HepG2 (cell line): ENCODE data around the gene HNRNPH2. TPM values are rescaled to one million over a fixed set of nuclear protein-coding genes. Genes with fewer than 3 reads are reported as not detected.

Experiments
- ATAC-seq: fragments of 200-7000 bp; cut with Tn5 transposase; 3 replicates; pipeline ENCODE4 v1.9.1; 2020; ENCODE audit warnings: mild to moderate bottlenecking, moderate library complexity
- BruUV-seq: library from RNA; stranded (reverse); fragments of 400-500 nt; replicated peaks from 2 replicates; lab custom pipeline; 2021; lab: Mats Ljungman, UMichigan
- CTCF ChIA-PET: fragments of 300-600 bp; formaldehyde crosslinking; extraction: SDS; loops from one replicate; lab custom pipeline; 2021; ENCODE audit warnings: low total read pairs, inconsistent platforms, low intra/inter-chr PET ratio; lab: Yijun Ruan, JAX
- POLR2A ChIA-PET: fragments of 350-600 bp; sonication (Branson Sonifier 250); formaldehyde crosslinking; loops from one replicate; lab custom pipeline; 2020; ENCODE audit warnings: antibody characterized with exemption, inconsistent platforms; lab: Yijun Ruan, JAX
- DNase-seq: peaks from one replicate; pipeline ENCODE4 v3.0.0-alpha.2; 2015; ENCODE audit warnings: low spot score
- FAIRE-seq: peaks from 3 replicates; lab custom pipeline; 2011; peaks lifted over from hg19 to GRCh38; lab: Jason Lieb, UNC
- H2AFZ ChIP-seq: one replicate; pipeline ENCODE4 v1.6.1; 2011; ENCODE audit warnings: low read length, inconsistent platforms
- H3K27ac ChIP-seq: fragments of 300-600 bp; 3 replicates; pipeline ENCODE4 v1.8.0; 2011; ENCODE audit warnings: mixed run types, mild to moderate bottlenecking, mixed read lengths, low read length, inconsistent platforms; ENCODE audit not compliant: insufficient read depth; ENCODE audit errors: extremely low read length
- H3K27me3 ChIP-seq, 2 experiments: fragments of 200-600 bp in 1 of 2; 2 replicates in 1 of 2; 3 replicates in 1 of 2; pipeline versions ENCODE4 v1.6.0 to v1.8.0; 2011; ENCODE audit warnings: low read length in 2 of 2, mild to moderate bottlenecking in 2 of 2, moderate library complexity in 2 of 2, inconsistent platforms in 1 of 2; ENCODE audit not compliant: insufficient read depth in 2 of 2, control insufficient read depth in 1 of 2
- H3K36me3 ChIP-seq, 2 experiments: fragments of 200-600 bp in 1 of 2; replicated peaks in 1 of 2; 2 replicates in 1 of 2; 3 replicates in 1 of 2; pipeline versions ENCODE4 v1.5.1 to v1.8.0; 2011; ENCODE audit warnings: low read length in 2 of 2, inconsistent platforms in 1 of 2; ENCODE audit not compliant: insufficient read depth in 2 of 2, control insufficient read depth in 1 of 2
- H3K4me1 ChIP-seq: 2 replicates; pipeline ENCODE4 v1.5.1; 2012; ENCODE audit warnings: low read length, inconsistent platforms; ENCODE audit not compliant: insufficient read depth
- H3K4me2 ChIP-seq: 2 replicates; pipeline ENCODE4 v1.6.0; 2011; ENCODE audit warnings: low read depth, low read length, inconsistent platforms
- H3K4me3 ChIP-seq, 3 experiments: fragments of 200-600 bp in 1 of 3; sonication (generic), shearing (Covaris generic) in 1 of 3; replicated peaks in 1 of 3; 2 replicates each; pipeline ENCODE4 v1.5.1; 2011 to 2016; ENCODE audit warnings: low read length in 3 of 3, inconsistent platforms in 2 of 3, low read depth in 2 of 3, mild to moderate bottlenecking in 2 of 3, control low read depth in 1 of 3, mixed read lengths in 1 of 3; ENCODE audit not compliant: insufficient read depth in 1 of 3
- H3K79me2 ChIP-seq: one replicate; pipeline ENCODE4 v1.6.1; 2011; ENCODE audit warnings: low read length, inconsistent platforms; ENCODE audit not compliant: insufficient read depth
- H3K9ac ChIP-seq: 2 replicates; pipeline ENCODE4 v1.6.0; 2011; ENCODE audit warnings: mild to moderate bottlenecking, low read depth, low read length, inconsistent platforms; ENCODE audit not compliant: insufficient read depth
- H3K9me3 ChIP-seq: 2 replicates; pipeline ENCODE4 v1.5.1; 2012; ENCODE audit warnings: mild to moderate bottlenecking, low read length
- H4K20me1 ChIP-seq: 2 replicates; pipeline ENCODE4 v1.6.0; 2011; ENCODE audit warnings: inconsistent platforms, mild to moderate bottlenecking, low read length, moderate library complexity; ENCODE audit not compliant: insufficient read depth
- NCOA2 ChIP-seq: sonication (generic); formaldehyde crosslinking; IDR thresholded peaks from 2 replicates; pipeline ENCODE4 v1.8.0; 2022; ENCODE audit warnings: inconsistent platforms
- POLR2AphosphoS5 ChIP-seq: IDR thresholded peaks from 2 replicates; pipeline ENCODE4 v1.6.1; 2012; ENCODE audit warnings: low read depth, low read length
- SMAD3 ChIP-seq: sonication (generic); formaldehyde crosslinking; IDR thresholded peaks from 2 replicates; pipeline ENCODE4 v1.4.0; 2020; ENCODE audit warnings: missing genetic modification reagents
- SRSF4 ChIP-seq: fragments of 200-400 bp; formaldehyde crosslinking; IDR thresholded peaks from one replicate; pipeline ENCODE4 v1.6.1; 2018; ENCODE audit warnings: mild to moderate bottlenecking, low read depth, low read length, moderate library complexity; ENCODE audit not compliant: poor library complexity, severe bottlenecking
- ZNF30 ChIP-seq: sonication (generic); formaldehyde crosslinking; IDR thresholded peaks from 2 replicates; pipeline ENCODE4 v1.5.0; 2020; ENCODE audit warnings: mild to moderate bottlenecking, missing genetic modification reagents
- ZNF333 ChIP-seq: sonication (generic); formaldehyde crosslinking; IDR thresholded peaks from 2 replicates; pipeline ENCODE4 v1.4.0; 2020; ENCODE audit warnings: mild to moderate bottlenecking, missing genetic modification reagents, borderline replicate concordance
- ZNF496 ChIP-seq: sonication (generic); formaldehyde crosslinking; IDR thresholded peaks from 2 replicates; pipeline ENCODE4 v1.8.1; 2023; ENCODE audit warnings: mild to moderate bottlenecking, moderate library complexity, missing genetic modification reagents; ENCODE audit not compliant: insufficient replicate concordance
- ZNF720 ChIP-seq: sonication (generic); formaldehyde crosslinking; IDR thresholded peaks from 2 replicates; pipeline ENCODE4 v1.4.0; 2020; ENCODE audit warnings: missing genetic modification reagents
- WGBS: methylation state at CpG from one replicate; pipeline ENCODE4 v1.1.6; 2017; ENCODE audit warnings: low lambda C conversion rate; 5-methylcytosine and 5-hydroxymethylcytosine counted together
- in situ Hi-C: cut with HindIII; loops from 2 replicates; pipeline ENCODE4 v1.10.0; 2017; ENCODE audit warnings: low pct_unique_long_range_greater_than_20kb; ENCODE audit not compliant: extremely low pct_ligation_motif_present
- intact Hi-C: fragments of 100-400 bp; cut with micrococcal nuclease; formaldehyde crosslinking; loops from one replicate; pipeline ENCODE4 v1.10.0; 2022; ENCODE audit not compliant: unreplicated experiment
- polyA plus RNA-seq, 8 experiments: library from polyadenylated mRNA; depleted of rRNA in 3 of 8; stranded (reverse) in 7 of 8; unstranded in 1 of 8; fragments of >200 nt; fragmentation: Illumina TruSeq in 4 of 8; extraction: Trizol in 4 of 8; gene quantifications; 2 replicates each; pipeline versions ENCODE4 v1.2.1 to v1.2.3, GENCODE V29; 2011 to 2016; ENCODE audit warnings: low read depth in 4 of 8, missing spikeins in 1 of 8, mixed read lengths in 1 of 8; ENCODE audit not compliant: insufficient read depth in 1 of 8
- total RNA-seq, 5 experiments: library from RNA; depleted of rRNA; stranded (reverse); fragments of >200 nt; fragmentation: Illumina TruSeq; extraction: Trizol; gene quantifications; 2 replicates each; pipeline ENCODE4 v1.2.3, GENCODE V29; 2016; ENCODE audit warnings: low read depth in 1 of 5
- TF ChIP-seq, protein P1 (sequence below): sonication (generic); formaldehyde crosslinking; IDR thresholded peaks from 2 replicates; pipeline ENCODE4 v1.4.0; 2020; ENCODE audit warnings: missing genetic modification reagents
- TF ChIP-seq, protein P2 (sequence below): sonication (generic); formaldehyde crosslinking; IDR thresholded peaks from 2 replicates; pipeline ENCODE4 v1.9.0; 2021; ENCODE audit warnings: missing genetic modification reagents, mild to moderate bottlenecking, borderline replicate concordance
- TF ChIP-seq, protein P3 (sequence below): sonication (generic); formaldehyde crosslinking; IDR thresholded peaks from 2 replicates; pipeline ENCODE4 v1.4.0; 2020; ENCODE audit warnings: missing genetic modification reagents

Gene HNRNPH2
- total and polyA plus RNA-seq, 2 of the 13 experiments (the other 11 are each of a cell fraction or from before 2014, with no cell fraction given), result 23.8 to 56.9 TPM

DNA sequence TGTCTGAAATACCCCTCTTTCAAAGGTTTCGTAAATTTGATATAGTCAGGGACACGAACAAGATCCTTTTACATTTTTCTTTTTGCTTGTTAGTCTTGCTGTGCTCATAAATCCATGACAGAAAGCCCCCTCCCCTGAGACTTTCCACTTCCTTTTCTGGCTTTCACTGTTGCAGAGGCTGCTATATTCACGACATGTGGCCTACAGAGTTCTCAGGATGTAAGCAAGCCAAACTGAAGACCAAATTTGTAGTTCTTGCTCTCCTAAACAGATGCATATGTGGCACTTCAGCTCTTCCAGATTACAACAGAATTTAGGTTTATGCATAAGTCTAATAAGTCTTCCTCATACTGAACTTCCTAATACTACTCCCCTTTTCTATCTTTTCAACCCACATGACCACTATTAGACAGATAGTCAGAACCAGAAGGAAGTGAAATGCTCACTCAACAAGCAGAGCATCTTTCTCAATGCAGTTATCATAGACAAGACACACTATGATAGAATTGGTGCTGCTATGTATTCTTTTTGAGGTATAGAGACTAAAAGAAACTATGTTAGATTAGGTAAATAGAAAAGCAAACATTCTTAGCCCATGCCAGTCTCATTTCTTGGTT is 37.0 kb upstream of the HNRNPH2 start:
- in situ Hi-C loops, result no loop called here
- H3K4me2 ChIP-seq, result no peak overlapping the region
- no TSS peak for BruUV-seq
- H3K27me3 ChIP-seq, result no peaks in the 10 kb centered on the region
- H3K9ac ChIP-seq, result no peak overlapping the region
- WGBS, result 3% methylated on average over 3 of the region's 3 CpGs
- ATAC-seq (no peak), DNase-seq (no peak), FAIRE-seq (no peak)
- ChIA-PET CTCF (no interaction called here), POLR2A (no interaction called here)
- no peaks in the 10 kb centered on the region for H4K20me1 ChIP-seq
- no peaks in the 10 kb centered on the region for H3K79me2 ChIP-seq
- no peak overlapping the region for H3K4me3 ChIP-seq
- intact Hi-C loops, result no loop called here
- H3K27ac ChIP-seq, result no peak overlapping the region
- H2AFZ ChIP-seq, result no peak overlapping the region
- H3K9me3 ChIP-seq, result no peaks in the 10 kb centered on the region
- H3K4me1 ChIP-seq, result no peaks in the 10 kb centered on the region
- H3K36me3 ChIP-seq, result no peaks in the 10 kb centered on the region
- TF ChIP-seq SMAD3, result no peak
- TF ChIP-seq, protein P1, sequence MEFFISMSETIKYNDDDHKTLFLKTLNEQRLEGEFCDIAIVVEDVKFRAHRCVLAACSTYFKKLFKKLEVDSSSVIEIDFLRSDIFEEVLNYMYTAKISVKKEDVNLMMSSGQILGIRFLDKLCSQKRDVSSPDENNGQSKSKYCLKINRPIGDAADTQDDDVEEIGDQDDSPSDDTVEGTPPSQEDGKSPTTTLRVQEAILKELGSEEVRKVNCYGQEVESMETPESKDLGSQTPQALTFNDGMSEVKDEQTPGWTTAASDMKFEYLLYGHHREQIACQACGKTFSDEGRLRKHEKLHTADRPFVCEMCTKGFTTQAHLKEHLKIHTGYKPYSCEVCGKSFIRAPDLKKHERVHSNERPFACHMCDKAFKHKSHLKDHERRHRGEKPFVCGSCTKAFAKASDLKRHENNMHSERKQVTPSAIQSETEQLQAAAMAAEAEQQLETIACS (CRISPR knock-in tag), result no peak
- no peak for TF ChIP-seq NCOA2
- TF ChIP-seq, protein P2, sequence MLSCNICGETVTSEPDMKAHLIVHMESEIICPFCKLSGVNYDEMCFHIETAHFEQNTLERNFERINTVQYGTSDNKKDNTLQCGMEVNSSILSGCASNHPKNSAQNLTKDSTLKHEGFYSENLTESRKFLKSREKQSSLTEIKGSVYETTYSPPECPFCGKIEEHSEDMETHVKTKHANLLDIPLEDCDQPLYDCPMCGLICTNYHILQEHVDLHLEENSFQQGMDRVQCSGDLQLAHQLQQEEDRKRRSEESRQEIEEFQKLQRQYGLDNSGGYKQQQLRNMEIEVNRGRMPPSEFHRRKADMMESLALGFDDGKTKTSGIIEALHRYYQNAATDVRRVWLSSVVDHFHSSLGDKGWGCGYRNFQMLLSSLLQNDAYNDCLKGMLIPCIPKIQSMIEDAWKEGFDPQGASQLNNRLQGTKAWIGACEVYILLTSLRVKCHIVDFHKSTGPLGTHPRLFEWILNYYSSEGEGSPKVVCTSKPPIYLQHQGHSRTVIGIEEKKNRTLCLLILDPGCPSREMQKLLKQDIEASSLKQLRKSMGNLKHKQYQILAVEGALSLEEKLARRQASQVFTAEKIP (CRISPR knock-in tag), result no peak

DNA sequence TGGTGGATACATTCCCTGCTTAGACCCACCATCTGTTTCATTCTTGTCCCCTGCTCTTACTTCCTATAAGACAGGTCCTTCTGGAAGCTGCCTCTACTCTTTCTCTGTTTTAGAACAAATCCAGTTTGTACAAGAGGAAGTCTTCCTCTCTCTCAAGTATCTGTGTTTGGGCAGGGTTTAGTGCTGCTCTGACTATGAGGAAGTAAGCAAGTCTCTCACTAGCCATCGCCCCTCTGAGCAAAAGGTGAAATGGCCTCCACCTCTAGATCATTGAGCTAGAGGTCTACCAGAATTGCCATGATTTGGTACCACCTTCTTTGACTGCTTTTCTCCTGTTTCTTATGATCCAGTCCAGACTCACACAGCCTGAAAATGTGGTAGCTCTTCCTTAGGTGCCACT is 30.5 kb upstream of the HNRNPH2 start:
- H3K27me3 ChIP-seq, result no peaks in the 10 kb centered on the region
- no peak overlapping the region for H3K27ac ChIP-seq
- no peak overlapping the region for H2AFZ ChIP-seq
- TF ChIP-seq, protein P3, sequence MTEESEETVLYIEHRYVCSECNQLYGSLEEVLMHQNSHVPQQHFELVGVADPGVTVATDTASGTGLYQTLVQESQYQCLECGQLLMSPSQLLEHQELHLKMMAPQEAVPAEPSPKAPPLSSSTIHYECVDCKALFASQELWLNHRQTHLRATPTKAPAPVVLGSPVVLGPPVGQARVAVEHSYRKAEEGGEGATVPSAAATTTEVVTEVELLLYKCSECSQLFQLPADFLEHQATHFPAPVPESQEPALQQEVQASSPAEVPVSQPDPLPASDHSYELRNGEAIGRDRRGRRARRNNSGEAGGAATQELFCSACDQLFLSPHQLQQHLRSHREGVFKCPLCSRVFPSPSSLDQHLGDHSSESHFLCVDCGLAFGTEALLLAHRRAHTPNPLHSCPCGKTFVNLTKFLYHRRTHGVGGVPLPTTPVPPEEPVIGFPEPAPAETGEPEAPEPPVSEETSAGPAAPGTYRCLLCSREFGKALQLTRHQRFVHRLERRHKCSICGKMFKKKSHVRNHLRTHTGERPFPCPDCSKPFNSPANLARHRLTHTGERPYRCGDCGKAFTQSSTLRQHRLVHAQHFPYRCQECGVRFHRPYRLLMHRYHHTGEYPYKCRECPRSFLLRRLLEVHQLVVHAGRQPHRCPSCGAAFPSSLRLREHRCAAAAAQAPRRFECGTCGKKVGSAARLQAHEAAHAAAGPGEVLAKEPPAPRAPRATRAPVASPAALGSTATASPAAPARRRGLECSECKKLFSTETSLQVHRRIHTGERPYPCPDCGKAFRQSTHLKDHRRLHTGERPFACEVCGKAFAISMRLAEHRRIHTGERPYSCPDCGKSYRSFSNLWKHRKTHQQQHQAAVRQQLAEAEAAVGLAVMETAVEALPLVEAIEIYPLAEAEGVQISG (CRISPR knock-in tag), result no peak
- TF ChIP-seq ZNF333, result no peak
- TF ChIP-seq ZNF720 (CRISPR knock-in tag), result no peak
- no peak for TF ChIP-seq SRSF4
- no peak for TF ChIP-seq SMAD3
- TF ChIP-seq ZNF30 (CRISPR knock-in tag), result no peak
- TF ChIP-seq ZNF496 (CRISPR knock-in tag), result no peak
- no peak for TF ChIP-seq POLR2AphosphoS5
- no peaks in the 10 kb centered on the region for H4K20me1 ChIP-seq
- H3K4me1 ChIP-seq, result no peaks in the 10 kb centered on the region
- H3K36me3 ChIP-seq, result no peaks in the 10 kb centered on the region
- no peaks in the 10 kb centered on the region for H3K9me3 ChIP-seq
- ChIA-PET CTCF (no interaction called here), POLR2A (interaction anchor here (1.1 kb wide), 1 partner anchor 13 kb away, joined by 3 read pairs; the partner anchor contains the start of gene RPL36A)
- no peak for DNase-seq
- H3K4me2 ChIP-seq, result no peak overlapping the region
- no peak for ATAC-seq
- intact Hi-C loops, result no loop called here
- H3K79me2 ChIP-seq, result no peaks in the 10 kb centered on the region
- WGBS, result no CpG with 5 or more reads among the region's 1 CpG
- H3K9ac ChIP-seq, result no peak overlapping the region
- no TSS peak for BruUV-seq
- no peak for FAIRE-seq
- H3K4me3 ChIP-seq, result no peak overlapping the region
- in situ Hi-C loops, result no loop called here
